B cell (primary cell): Measurements from ENCODE around the gene ERCC3. TPM values are rescaled to one million over a fixed set of nuclear protein-coding genes. Genes with fewer than 3 reads are reported as not detected.
"Not testable (repeated sequence)": the region's sequence is repeated elsewhere in the genome, so short reads cannot be mapped to it uniquely, and the experiment has no call there.

Experiments used
- ATAC-seq: fragments of 200-7000 bp; cut with Tn5 transposase; one replicate; pipeline ENCODE4 v1.10.0; 2021; ENCODE audit warnings: low read depth, mild to moderate bottlenecking, moderate number of reproducible peaks, moderate library complexity
- CTCF ChIA-PET: fragments of 350-600 bp; sonication (Branson Sonifier 250); formaldehyde crosslinking; loops from one replicate; lab custom pipeline; 2021; ENCODE audit warnings: antibody characterized with exemption, inconsistent platforms; lab: Charles Lee
- POLR2A ChIA-PET: fragments of 350-600 bp; sonication (Branson Sonifier 250); formaldehyde crosslinking; loops from one replicate; lab custom pipeline; 2021; ENCODE audit warnings: antibody characterized with exemption; lab: Charles Lee
- DNase-seq: peaks from one replicate; pipeline ENCODE4 v3.0.0; 2013
- H2AFZ ChIP-seq: 2 replicates; pipeline ENCODE4 v1.6.1; 2012; ENCODE audit warnings: mild to moderate bottlenecking, low read depth, low read length; ENCODE audit not compliant: insufficient read depth, poor library complexity, severe bottlenecking
- H3K27ac ChIP-seq, 2 donors: 1 replicate in 1 of 2; 2 replicates in 1 of 2; pipeline ENCODE4 v1.5.1; 2012 to 2013; ENCODE audit warnings: low read length in 2 of 2, mild to moderate bottlenecking in 2 of 2, moderate library complexity in 1 of 2
- H3K27me3 ChIP-seq, 4 experiments: fragments of 200-600 bp in 1 of 4; sonication (generic) in 1 of 4; replicated peaks in 1 of 4; 1 replicate in 2 of 4; 2 replicates in 2 of 4; pipeline versions ENCODE4 v1.6.1 to v1.7.0; 2013 to 2016; ENCODE audit warnings: low read length in 3 of 4, mild to moderate bottlenecking in 2 of 4, mixed read lengths in 1 of 4, moderate library complexity in 1 of 4; ENCODE audit not compliant: insufficient read depth in 4 of 4, control insufficient read depth in 3 of 4; ENCODE audit errors: control extremely low read depth in 1 of 4
- H3K36me3 ChIP-seq, 2 experiments: replicated peaks in 1 of 2; 1 replicate in 1 of 2; 2 replicates in 1 of 2; pipeline versions ENCODE4 v1.6.1 to v1.7.1; 2013; ENCODE audit warnings: low read length in 1 of 2; ENCODE audit not compliant: insufficient read depth in 2 of 2, control insufficient read depth in 1 of 2; ENCODE audit errors: control extremely low read depth in 1 of 2, extremely low read depth in 1 of 2
- H3K4me1 ChIP-seq, 2 donors: fragments of 200-600 bp in 1 of 2; sonication (generic) in 1 of 2; 1 replicate in 1 of 2; 2 replicates in 1 of 2; pipeline versions ENCODE4 v1.5.1 to v1.6.1; 2013 to 2017; ENCODE audit warnings: low read length in 2 of 2; ENCODE audit not compliant: control insufficient read depth in 2 of 2, insufficient read depth in 2 of 2
- H3K4me2 ChIP-seq: replicated peaks from 2 replicates; pipeline ENCODE3; 2012; ENCODE audit warnings: mild to moderate bottlenecking, low read depth, low read length; ENCODE audit not compliant: poor library complexity, severe bottlenecking
- H3K4me3 ChIP-seq, 5 experiments: fragments of 200-600 bp in 1 of 5; sonication (generic) in 1 of 5; 1 replicate in 3 of 5; 2 replicates in 2 of 5; pipeline versions ENCODE4 v1.5.1 to v1.7.0; 2011 to 2016; ENCODE audit warnings: low read length in 4 of 5, mild to moderate bottlenecking in 4 of 5, low read depth in 2 of 5, control low read depth in 1 of 5, moderate library complexity in 1 of 5; ENCODE audit not compliant: insufficient read depth in 1 of 5; ENCODE audit errors: control extremely low read depth in 1 of 5, extremely low read depth in 1 of 5
- H3K79me2 ChIP-seq: fragments of 200-600 bp; sonication (generic); one replicate; pipeline ENCODE4 v1.6.0; 2016; ENCODE audit warnings: low read length; ENCODE audit not compliant: control insufficient read depth, insufficient read depth
- H3K9ac ChIP-seq: fragments of 200-600 bp; sonication (generic); 2 replicates; pipeline ENCODE4 v1.6.1; 2017; ENCODE audit warnings: mild to moderate bottlenecking, low read length, moderate library complexity
- H3K9me3 ChIP-seq, 3 donors: one replicate each; pipeline versions ENCODE4 v1.6.1 to v1.7.1; 2013; ENCODE audit warnings: low read length in 2 of 3; ENCODE audit not compliant: control insufficient read depth in 2 of 3, insufficient read depth in 1 of 3; ENCODE audit errors: control extremely low read depth in 1 of 3
- H4K20me1 ChIP-seq: 2 replicates; pipeline ENCODE4 v1.6.0; 2012; ENCODE audit warnings: mild to moderate bottlenecking, low read length; ENCODE audit not compliant: insufficient read depth, control insufficient read depth, poor library complexity, severe bottlenecking
- H3K27ac Mint-ChIP-seq: one replicate; pipeline ENCODE4 v1.8.0; 2021; ENCODE audit warnings: mixed read lengths
- H3K27me3 Mint-ChIP-seq: one replicate; pipeline ENCODE4 v1.8.0; 2021; ENCODE audit warnings: mixed read lengths
- H3K4me1 Mint-ChIP-seq: one replicate; pipeline ENCODE4 v1.8.0; 2021; ENCODE audit warnings: mixed read lengths
- H3K4me3 Mint-ChIP-seq: one replicate; pipeline ENCODE4 v1.8.0; 2021; ENCODE audit warnings: mixed read lengths
- H3K9me3 Mint-ChIP-seq: one replicate; pipeline ENCODE4 v1.8.0; 2022; ENCODE audit warnings: mixed read lengths; ENCODE audit not compliant: insufficient read depth
- EZH2 ChIP-seq: IDR thresholded peaks from 2 replicates; pipeline ENCODE4 v1.6.1; 2012; ENCODE audit warnings: borderline replicate concordance, low read depth, mild to moderate bottlenecking, moderate library complexity, low read length; ENCODE audit not compliant: insufficient read depth, poor library complexity, severe bottlenecking
- WGBS: methylation state at CpG from one replicate; pipeline ENCODE4 v1.1.5; 2013; ENCODE audit warnings: missing lambda C conversion rate; ENCODE audit not compliant: insufficient coverage; 5-methylcytosine and 5-hydroxymethylcytosine counted together
- intact Hi-C: fragments of 100-400 bp; cut with micrococcal nuclease; formaldehyde crosslinking; loops from one replicate; pipeline ENCODE4 v1.10.0; 2022
- polyA plus RNA-seq: library from polyadenylated mRNA; depleted of rRNA; stranded (reverse); fragments of >200 nt; gene quantifications from 2 replicates; pipeline ENCODE4 v1.2.3, GENCODE V29; 2012
- total RNA-seq, 2 donors: library from RNA; stranded (reverse); fragments of 120-200 nt in 1 of 2; gene quantifications; 1 replicate in 1 of 2; 2 replicates in 1 of 2; pipeline versions ENCODE4 v1.2.3 to v1.2.4, GENCODE V29; 2013 to 2022
- TF ChIP-seq, protein P1 (sequence below): fragments of 200-600 bp; IDR thresholded peaks from one replicate; pipeline ENCODE4 v1.8.0; 2022; ENCODE audit warnings: antibody characterized with exemption, mild to moderate bottlenecking

ERCC3 gene
- total and polyA plus RNA-seq, 2 donors (not counting 1 experiment from before 2014, with no cell fraction given), result 74.4 to 79.3 TPM

DNA sequence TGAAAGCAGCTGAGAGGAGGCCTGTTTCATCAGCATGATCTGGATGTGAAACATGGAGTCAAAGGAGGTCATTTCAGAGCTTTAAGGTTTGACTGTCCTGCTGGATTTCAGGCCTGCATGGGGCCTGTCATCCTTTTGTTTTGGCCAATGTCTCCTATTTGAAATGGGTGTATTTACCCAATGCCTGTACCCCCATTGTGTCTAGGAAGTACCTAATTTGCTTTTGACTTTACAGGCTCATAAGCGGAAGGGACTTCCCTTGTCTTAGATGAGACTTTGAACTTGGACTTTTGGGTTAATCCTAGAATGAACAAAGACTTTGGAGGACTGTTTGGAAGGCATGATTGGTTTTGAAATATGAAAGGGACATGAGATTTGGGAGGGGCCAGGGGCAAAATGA lies 54.5 kb downstream of the ERCC3 start:
- ATAC-seq (no peak), DNase-seq (no peak)
- no peak overlapping the region for H3K4me3 ChIP-seq
- Mint-ChIP-seq H3K27me3 (no peaks in the 10 kb centered on the region), H3K4me3 (no peak overlapping the region), H3K4me1 (no peaks in the 10 kb centered on the region), H3K9me3 (peaks cover 14% of the 10 kb centered on the region), H3K27ac (no peak overlapping the region)
- H3K9me3 ChIP-seq, result peaks cover 5 to 26% (median 12%) of the 10 kb centered on the region in 3 donors
- H3K27me3 ChIP-seq, result no peaks in the 10 kb centered on the region
- 86% methylated on average over 1 of the region's 1 CpG for WGBS
- TF ChIP-seq, protein P1, sequence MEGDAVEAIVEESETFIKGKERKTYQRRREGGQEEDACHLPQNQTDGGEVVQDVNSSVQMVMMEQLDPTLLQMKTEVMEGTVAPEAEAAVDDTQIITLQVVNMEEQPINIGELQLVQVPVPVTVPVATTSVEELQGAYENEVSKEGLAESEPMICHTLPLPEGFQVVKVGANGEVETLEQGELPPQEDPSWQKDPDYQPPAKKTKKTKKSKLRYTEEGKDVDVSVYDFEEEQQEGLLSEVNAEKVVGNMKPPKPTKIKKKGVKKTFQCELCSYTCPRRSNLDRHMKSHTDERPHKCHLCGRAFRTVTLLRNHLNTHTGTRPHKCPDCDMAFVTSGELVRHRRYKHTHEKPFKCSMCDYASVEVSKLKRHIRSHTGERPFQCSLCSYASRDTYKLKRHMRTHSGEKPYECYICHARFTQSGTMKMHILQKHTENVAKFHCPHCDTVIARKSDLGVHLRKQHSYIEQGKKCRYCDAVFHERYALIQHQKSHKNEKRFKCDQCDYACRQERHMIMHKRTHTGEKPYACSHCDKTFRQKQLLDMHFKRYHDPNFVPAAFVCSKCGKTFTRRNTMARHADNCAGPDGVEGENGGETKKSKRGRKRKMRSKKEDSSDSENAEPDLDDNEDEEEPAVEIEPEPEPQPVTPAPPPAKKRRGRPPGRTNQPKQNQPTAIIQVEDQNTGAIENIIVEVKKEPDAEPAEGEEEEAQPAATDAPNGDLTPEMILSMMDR, result no peak
- TF ChIP-seq EZH2, result no peak
- no peaks in the 10 kb centered on the region for H3K4me1 ChIP-seq
- no peak overlapping the region for H3K4me2 ChIP-seq
- intact Hi-C loops, result no loop called here
- H3K79me2 ChIP-seq, result no peaks in the 10 kb centered on the region
- H2AFZ ChIP-seq, result no peak overlapping the region
- H3K9ac ChIP-seq, result no peak overlapping the region
- no peaks in the 10 kb centered on the region for H3K36me3 ChIP-seq
- H4K20me1 ChIP-seq, result no peaks in the 10 kb centered on the region
- H3K27ac ChIP-seq, result no peak overlapping the region
- CTCF ChIA-PET, result no interaction called here
- POLR2A ChIA-PET, result no interaction called here

DNA sequence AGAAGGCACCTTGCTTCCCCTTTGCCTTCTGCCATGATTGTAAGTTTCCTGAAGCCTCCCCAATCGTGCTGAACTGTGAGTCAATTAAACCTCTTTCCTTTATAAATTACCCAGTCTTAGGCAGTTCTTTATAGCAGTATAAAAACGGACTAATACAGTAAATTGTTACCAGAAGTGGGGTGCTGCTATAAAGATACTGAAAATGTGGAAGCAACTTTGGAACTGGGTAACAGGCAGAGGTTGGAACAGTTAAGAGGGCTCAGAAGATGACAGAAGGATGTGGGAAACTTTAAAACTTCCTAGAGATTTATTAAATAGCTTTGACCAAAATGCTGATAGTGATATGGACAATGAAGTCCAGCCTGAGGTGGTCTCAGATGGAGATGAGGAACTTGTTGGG lies 56.2 kb downstream of the ERCC3 start:
- ATAC-seq, H3K36me3 ChIP-seq, intact Hi-C loops, H3K4me2 ChIP-seq, H3K27ac Mint-ChIP-seq, DNase-seq, H2AFZ ChIP-seq, H3K4me1 Mint-ChIP-seq, CTCF ChIA-PET, H3K4me1 ChIP-seq, H3K27me3 ChIP-seq, H3K9ac ChIP-seq, H3K4me3 ChIP-seq, H3K4me3 Mint-ChIP-seq, H3K79me2 ChIP-seq, POLR2A ChIA-PET, H3K27me3 Mint-ChIP-seq, H3K27ac ChIP-seq, H4K20me1 ChIP-seq: not testable (repeated sequence)
- 86% methylated on average over 1 of the region's 2 CpGs for WGBS
- H3K9me3 Mint-ChIP-seq, result peaks cover 14% of the 10 kb centered on the region
- peaks cover 5 to 26% (median 12%) of the 10 kb centered on the region in 3 donors for H3K9me3 ChIP-seq
